Measurements from ENCODE around the gene GLB1L.

GRCh38 chr2:219207134-219207883 lies 37.9 kb downstream of the GLB1L start:
- TF ChIP-seq CTCF (IDR thresholded peaks at IDR 0.05; ENCODE audit: control extremely low read depth in 1 of 3, insufficient read depth in 1 of 3, low read depth in 1 of 3, low read length in 3 of 3) (no peak), EP300 (IDR thresholded peaks at IDR 0.05; ENCODE audit: borderline replicate concordance in 1 of 2, low read depth in 2 of 2, low read length in 2 of 2) (no peak)
